Stomach (tissue), 9 donors: ENCODE results near the gene GLB1L2. TPM values are rescaled to one million over a fixed set of nuclear protein-coding genes. Genes with fewer than 3 reads are reported as not detected.

ENCODE experiments used
- DNase-seq, 2 donors: peaks; one replicate each; pipeline versions ENCODE4 v3.0.0 to v3.0.0-alpha.2; 2013 to 2019
- H3K27ac ChIP-seq, 5 donors: fragments of 200-600 bp in 4 of 5; sonication (generic) in 4 of 5; one replicate each; pipeline ENCODE4 v1.5.1; 2013 to 2019; ENCODE audit warnings: mild to moderate bottlenecking in 1 of 5, moderate library complexity in 1 of 5
- H3K27me3 ChIP-seq, 3 donors: fragments of 200-600 bp; sonication (generic); one replicate each; pipeline ENCODE4 v1.5.1; 2017 to 2019; ENCODE audit warnings: mixed run types in 1 of 3
- H3K36me3 ChIP-seq, 4 donors: fragments of 200-600 bp; sonication (generic); 1 replicate in 3 of 4; 2 replicates in 1 of 4; pipeline ENCODE4 v1.5.1; 2016 to 2019
- H3K4me1 ChIP-seq, 4 donors: fragments of 200-600 bp; sonication (generic); one replicate each; pipeline ENCODE4 v1.5.1; 2016 to 2019
- H3K4me3 ChIP-seq, 4 donors: fragments of 200-600 bp; sonication (generic) in 3 of 4; one replicate each; pipeline ENCODE4 v1.5.1; 2016 to 2019; ENCODE audit warnings: mild to moderate bottlenecking in 1 of 4
- H3K9me3 ChIP-seq, 4 donors: fragments of 200-600 bp; sonication (generic); one replicate each; pipeline ENCODE4 v1.5.1; 2016 to 2019
- EP300 ChIP-seq: sonication (generic); formaldehyde crosslinking; IDR thresholded peaks from one replicate; pipeline ENCODE4 v1.6.1; 2017; ENCODE audit warnings: antibody characterized with exemption
- POLR2A ChIP-seq, 4 donors: fragments of 450-650 bp; IDR thresholded peaks; one replicate each; pipeline ENCODE4 v1.6.1; 2016; ENCODE audit warnings: antibody characterized with exemption in 4 of 4, control low read depth in 2 of 4, mild to moderate bottlenecking in 1 of 4, moderate library complexity in 1 of 4
- POLR2AphosphoS5 ChIP-seq, 3 donors: sonication (generic); formaldehyde crosslinking; IDR thresholded peaks; one replicate each; pipeline ENCODE4 v1.6.1; 2016; ENCODE audit warnings: antibody characterized with exemption in 3 of 3
- WGBS, 5 donors: extraction: QIAGEN DNeasy Blood & Tissue Kit in 3 of 5; methylation state at CpG; one replicate each; pipeline versions ENCODE4 v1.1.5 to v1.1.7; 2013 to 2018; 5-methylcytosine and 5-hydroxymethylcytosine counted together
- intact Hi-C: fragments of 100-400 bp; cut with DNase I; formaldehyde crosslinking; loops from one replicate; pipeline ENCODE4 v1.15.1; 2023; ENCODE audit warnings: low total_unique reads
- polyA plus RNA-seq, 3 donors: library from polyadenylated mRNA; stranded (reverse); fragments of 200-250 nt; gene quantifications; one replicate each; pipeline ENCODE4 v1.2.3, GENCODE V29; 2013
- total RNA-seq, 5 donors: library from RNA; depleted of rRNA; stranded (reverse); fragments of >200 nt; gene quantifications; one replicate each; pipeline versions ENCODE4 v1.1.0 to v1.2.3, GENCODE V29; 2014 to 2016
- TF ChIP-seq, protein P1 (sequence below), 7 experiments: fragments of 450-650 bp in 4 of 7; fragments of 200-600 bp in 3 of 7; sonication (generic) in 3 of 7; IDR thresholded peaks; one replicate each; pipeline ENCODE4 v1.5.1; 2016 to 2019; ENCODE audit warnings: antibody characterized with exemption in 7 of 7, control low read depth in 2 of 7, mild to moderate bottlenecking in 1 of 7
- donor health status: healthy with polysubstance abuse.
- donor health status: Bipolar disorder and iron deficiency.
- donor health status: healthy.

The GLB1L2 gene
- total and polyA plus RNA-seq, 8 donors = 2.1 to 19.2 (median 5.3) TPM

DNA sequence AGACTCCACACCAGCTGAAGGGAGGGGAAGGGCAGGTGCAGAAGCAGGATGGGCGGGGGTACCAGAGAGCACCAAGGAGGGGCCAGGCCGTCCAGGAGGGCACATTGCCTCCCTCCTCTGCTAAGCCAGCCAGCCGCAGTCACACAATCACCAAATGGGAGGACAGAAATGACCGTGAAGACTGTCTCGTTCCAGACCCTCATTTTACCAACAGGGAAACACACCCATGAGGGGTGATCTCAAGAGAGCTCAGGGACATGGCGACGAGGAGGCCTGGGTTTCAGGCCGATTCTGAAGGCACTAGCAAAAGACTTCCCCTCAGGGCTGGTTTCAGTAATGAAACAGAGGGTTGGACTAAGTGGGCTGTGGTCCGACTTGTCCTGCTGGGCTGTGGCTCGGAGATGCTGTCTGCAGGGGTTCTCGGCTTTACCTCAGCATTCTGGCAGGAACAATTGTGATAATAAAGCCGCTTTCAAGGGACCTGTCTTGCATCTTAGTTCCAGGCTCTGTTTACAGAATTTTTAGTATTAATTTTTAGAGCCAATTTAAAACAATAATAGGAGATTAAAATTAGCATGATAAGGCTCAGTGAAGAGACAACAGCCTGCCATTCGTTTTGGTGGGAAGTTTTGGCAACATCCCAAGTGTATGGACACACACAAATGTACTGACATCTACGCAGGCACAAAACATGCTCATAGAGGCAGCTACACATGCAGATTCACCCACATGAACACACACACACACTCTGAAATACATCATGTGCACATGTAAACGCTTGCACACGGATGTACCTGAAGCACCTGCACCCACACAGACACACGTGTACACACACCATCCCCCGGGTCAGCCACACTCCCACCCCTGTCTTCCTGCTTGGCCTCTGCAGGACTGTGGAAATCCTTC, 82.3 kb downstream of the GLB1L2 start:
- Histone ChIP-seq H3K9me3 (no peaks in the 10 kb centered on the region), H3K4me1 (peaks cover 17 to 29% (median 24%) of the 10 kb centered on the region in 4 donors), H3K4me3 (no peak overlapping the region), H3K27ac (no peak overlapping the region), H3K36me3 (no peaks in the 10 kb centered on the region), H3K27me3 (peaks cover 7 to 92% (median 38%) of the 10 kb centered on the region in 3 donors)
- intact Hi-C loops = no loop called here
- TF ChIP-seq POLR2AphosphoS5 (IDR thresholded peaks at IDR 0.05) = no peak
- no peak for TF ChIP-seq POLR2A (IDR thresholded peaks at IDR 0.05)
- TF ChIP-seq, protein P1, sequence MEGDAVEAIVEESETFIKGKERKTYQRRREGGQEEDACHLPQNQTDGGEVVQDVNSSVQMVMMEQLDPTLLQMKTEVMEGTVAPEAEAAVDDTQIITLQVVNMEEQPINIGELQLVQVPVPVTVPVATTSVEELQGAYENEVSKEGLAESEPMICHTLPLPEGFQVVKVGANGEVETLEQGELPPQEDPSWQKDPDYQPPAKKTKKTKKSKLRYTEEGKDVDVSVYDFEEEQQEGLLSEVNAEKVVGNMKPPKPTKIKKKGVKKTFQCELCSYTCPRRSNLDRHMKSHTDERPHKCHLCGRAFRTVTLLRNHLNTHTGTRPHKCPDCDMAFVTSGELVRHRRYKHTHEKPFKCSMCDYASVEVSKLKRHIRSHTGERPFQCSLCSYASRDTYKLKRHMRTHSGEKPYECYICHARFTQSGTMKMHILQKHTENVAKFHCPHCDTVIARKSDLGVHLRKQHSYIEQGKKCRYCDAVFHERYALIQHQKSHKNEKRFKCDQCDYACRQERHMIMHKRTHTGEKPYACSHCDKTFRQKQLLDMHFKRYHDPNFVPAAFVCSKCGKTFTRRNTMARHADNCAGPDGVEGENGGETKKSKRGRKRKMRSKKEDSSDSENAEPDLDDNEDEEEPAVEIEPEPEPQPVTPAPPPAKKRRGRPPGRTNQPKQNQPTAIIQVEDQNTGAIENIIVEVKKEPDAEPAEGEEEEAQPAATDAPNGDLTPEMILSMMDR (IDR thresholded peaks at IDR 0.05) = no peak
- no peak for TF ChIP-seq EP300
- 36 to 56% (median 51%) methylated on average over 17 to 18 of the region's 18 CpGs for WGBS, 5 donors
- DNase-seq = no peak

DNA sequence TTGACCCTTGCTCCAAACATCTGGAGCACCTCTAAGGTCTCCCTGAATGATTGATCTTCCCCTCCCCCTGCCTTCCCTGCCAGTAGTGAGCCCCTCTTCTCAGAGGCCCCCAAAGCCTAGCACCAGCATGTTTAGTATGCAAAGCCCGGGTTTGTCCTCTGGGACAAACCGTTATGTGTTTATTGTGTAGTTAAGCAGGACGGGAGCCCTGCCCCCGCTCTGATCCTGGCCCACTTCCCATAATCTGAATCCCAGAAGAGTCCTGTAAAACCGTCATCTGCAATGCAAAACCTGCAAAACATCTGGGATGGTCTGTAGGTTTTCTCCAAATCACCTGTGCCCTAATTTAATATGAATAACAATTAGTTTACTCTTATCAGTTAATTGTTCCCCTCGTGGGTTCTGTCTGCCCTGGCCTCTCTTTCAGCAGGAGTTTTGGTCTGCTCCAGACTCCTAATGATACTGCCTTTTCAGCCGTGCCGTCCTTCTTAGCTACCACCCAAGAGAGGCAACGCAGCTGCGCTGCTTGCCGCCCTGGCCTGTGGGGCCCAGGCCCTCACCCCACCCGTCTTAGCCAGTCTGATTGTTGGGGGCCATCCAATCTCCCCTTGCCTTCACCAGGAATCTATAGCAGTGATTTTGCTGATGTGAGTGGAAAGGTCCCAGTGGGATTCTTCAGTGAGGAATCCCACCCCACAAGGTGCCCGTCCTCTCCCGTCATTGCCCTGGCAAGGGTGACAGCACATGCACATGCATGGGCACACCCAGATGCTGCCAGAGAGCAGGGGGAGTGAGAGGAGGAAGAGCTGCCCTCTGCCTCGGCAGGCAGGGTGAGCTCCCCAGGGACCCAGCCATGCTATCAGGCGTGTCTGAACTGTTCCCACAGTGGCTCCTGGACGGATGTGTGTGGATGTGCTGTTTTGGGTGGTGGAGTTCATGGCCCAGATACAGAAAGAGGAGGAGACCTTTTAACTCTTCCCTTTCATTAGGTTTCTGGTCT, 83.3 kb downstream of the GLB1L2 start:
- Histone ChIP-seq H3K9me3 (no peaks in the 10 kb centered on the region), H3K27ac (no peak overlapping the region), H3K27me3 (peaks cover 7 to 82% (median 38%) of the 10 kb centered on the region in 3 donors), H3K4me1 (peaks cover 17 to 29% (median 22%) of the 10 kb centered on the region in 4 donors), H3K36me3 (no peaks in the 10 kb centered on the region), H3K4me3 (no peak overlapping the region)
- DNase-seq = no peak
- WGBS, 5 donors = 34 to 49% (median 38%) methylated on average over 17 of the region's 17 CpGs
- TF ChIP-seq POLR2AphosphoS5 (IDR thresholded peaks at IDR 0.05) (no peak), EP300 (no peak), POLR2A (IDR thresholded peaks at IDR 0.05) (no peak)
- TF ChIP-seq, protein P1 (IDR thresholded peaks at IDR 0.05) = no peak
- intact Hi-C loops = no loop called here

DNA sequence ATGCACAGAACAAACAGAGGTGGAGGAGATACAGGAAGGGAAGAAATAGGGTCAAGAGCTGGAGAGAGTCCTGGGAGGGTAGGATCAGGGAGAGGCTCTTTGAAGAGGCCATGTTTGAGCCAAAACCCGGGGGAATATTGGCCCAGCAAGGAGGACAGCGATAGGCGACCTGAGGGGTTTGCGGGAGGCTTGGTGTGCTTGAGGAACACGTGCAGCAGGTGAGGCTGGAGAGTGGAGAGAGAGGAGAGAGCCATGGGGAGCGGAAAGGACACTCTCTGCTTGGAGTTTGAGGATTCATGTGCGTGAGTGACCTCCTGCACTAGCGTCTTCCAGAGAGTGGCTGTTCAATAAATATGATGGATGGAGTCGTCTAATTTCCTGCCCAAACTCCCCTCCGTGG, 84.9 kb downstream of the GLB1L2 start:
- intact Hi-C loops = no loop called here
- TF ChIP-seq POLR2AphosphoS5 (IDR thresholded peaks at IDR 0.05) (no peak), EP300 (no peak), POLR2A (IDR thresholded peaks at IDR 0.05) (no peak)
- TF ChIP-seq, protein P1 (IDR thresholded peaks at IDR 0.05) = no peak
- 70 to 76% (median 74%) methylated on average over 10 of the region's 10 CpGs for WGBS, 5 donors
- Histone ChIP-seq H3K36me3 (no peaks in the 10 kb centered on the region), H3K27me3 (peaks cover 0 to 65% (median 21%) of the 10 kb centered on the region in 3 donors), H3K9me3 (no peaks in the 10 kb centered on the region), H3K4me3 (no peak overlapping the region), H3K4me1 (peaks cover 9 to 16% (median 12%) of the 10 kb centered on the region in 4 donors), H3K27ac (no peak overlapping the region)
- DNase-seq = no peak
